ENCODE measurements around the gene PTPN20.

PTPN20 gene

DNA sequence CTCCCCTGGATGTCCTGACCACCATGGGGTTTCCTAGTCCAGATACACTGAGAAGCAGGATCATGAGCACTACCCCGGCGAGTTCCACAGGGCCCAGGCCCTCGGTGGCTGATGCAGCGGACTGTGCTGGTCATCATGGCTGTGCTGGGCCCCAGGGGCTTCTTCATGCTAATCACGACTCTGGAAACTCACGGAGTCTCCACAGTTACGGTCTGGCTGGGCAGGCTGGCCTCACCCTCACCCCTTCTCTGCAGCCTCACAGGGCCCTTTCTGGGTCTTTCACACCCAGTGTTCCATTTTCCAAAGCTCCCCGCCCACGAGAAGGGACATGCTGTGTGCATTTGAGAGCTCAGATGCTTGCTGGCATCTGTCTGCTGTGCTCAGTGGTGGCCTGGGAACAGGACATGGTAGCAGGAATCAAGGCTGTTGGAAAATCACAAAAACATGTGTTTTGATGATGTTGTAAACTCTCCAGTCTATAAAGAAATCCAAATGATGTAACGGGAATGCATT, 119.0 kb downstream of the PTPN20 start:
- no peak for DNase-seq (ENCODE audit: low spot score in 2 of 2)
- Mint-ChIP-seq H3K4me1 (peaks cover 2% of the 10 kb centered on the region), H3K4me3 (no peak overlapping the region), H3K9me3 (no peaks in the 10 kb centered on the region), H3K27me3 (peaks cover 4% of the 10 kb centered on the region), H3K27ac (no peak overlapping the region), H3K36me3 (no peaks in the 10 kb centered on the region)
- no peak for ATAC-seq (ENCODE audit: low read depth)

DNA sequence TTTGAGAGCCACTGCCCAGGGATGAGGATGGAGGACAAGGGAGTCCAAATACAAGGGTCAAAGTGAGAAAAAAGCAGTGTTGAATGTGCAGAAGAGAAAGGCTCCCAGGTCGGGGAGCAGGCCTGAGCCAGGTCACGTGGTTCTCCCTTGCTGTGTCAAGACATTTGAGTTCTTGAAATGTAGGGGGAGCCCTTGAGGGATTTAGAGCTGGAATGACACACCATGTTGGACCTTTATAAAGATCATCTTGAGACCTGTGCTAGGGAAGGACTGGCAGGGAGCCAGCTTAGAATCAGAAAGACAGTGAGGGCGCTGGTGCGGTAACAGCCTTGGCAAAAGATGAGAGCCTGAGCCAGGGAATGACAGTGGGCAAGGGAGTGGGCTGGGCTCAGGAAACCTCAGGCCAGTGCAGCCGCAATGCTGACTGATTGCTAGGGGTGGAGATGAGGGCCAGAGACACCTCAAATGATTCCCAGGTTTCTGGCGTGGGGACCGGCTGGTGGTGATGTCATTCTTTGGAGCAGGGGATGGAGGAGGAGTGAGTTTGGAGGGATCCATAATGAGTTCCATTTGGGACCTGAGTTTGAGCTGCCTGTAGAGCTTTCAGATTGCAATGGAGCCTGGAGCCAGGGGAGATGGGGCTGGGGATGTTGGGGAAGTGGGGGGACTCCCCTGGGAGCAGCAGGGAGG, 120.1 kb downstream of the PTPN20 start:
- no peak for ATAC-seq (ENCODE audit: low read depth)
- no peaks in the 10 kb centered on the region for H3K36me3 Mint-ChIP-seq
- H3K4me1 Mint-ChIP-seq = peaks cover 2% of the 10 kb centered on the region
- peaks cover 4% of the 10 kb centered on the region for H3K27me3 Mint-ChIP-seq
- H3K4me3 Mint-ChIP-seq = no peak overlapping the region
- no peaks in the 10 kb centered on the region for H3K9me3 Mint-ChIP-seq
- no peak overlapping the region for H3K27ac Mint-ChIP-seq
- DNase-seq (ENCODE audit: low spot score in 2 of 2) = no peak

DNA sequence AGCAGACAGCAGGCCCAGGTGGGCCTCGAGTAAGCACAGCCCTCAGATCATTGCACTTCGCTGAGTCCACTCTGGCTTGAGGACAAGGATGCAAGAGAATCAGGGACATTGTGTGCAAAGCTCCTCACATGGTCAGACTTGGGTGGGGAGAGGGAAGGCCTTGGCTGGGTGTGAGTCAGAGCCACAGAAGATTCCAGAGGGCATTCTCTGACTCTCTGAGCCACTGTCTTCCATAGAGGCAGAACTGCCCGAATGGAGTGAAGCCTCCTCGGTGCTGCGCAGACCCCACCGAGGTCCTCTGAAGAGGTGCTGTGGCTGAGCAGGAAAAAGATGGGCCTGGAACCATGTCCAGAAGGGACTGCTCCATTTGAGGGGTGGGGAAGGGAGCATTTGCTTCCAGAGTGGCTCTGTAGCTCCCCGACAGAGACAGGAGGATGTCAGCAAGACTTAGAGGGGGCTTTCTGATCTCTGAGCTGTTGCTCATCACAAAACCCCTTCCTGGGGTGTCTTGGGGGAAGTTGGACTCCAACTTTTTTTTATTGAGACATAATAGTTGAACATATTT, 120.8 kb downstream of the PTPN20 start:
- peaks cover 2% of the 10 kb centered on the region for H3K4me1 Mint-ChIP-seq
- DNase-seq (ENCODE audit: low spot score in 2 of 2) = no peak

DNA sequence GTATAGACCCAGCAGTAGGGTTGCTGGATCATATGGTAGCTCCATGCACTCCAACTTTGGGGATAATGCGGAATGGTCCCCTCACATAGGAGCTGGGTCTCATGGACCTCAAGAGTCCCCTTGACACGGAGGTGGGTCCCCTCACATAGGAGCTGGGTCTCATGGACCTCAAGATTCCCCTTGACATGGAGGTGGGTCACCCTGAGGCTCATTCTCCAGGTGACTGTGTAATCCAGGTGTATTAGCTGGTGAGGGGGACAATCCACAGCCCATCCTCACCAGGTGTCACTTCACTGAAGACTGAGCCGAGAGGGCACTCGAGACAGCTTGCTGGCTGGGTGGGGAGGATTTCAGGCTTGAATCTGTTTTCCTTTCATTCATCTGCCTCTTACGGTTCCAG, 121.9 kb downstream of the PTPN20 start:
- ATAC-seq (ENCODE audit: low read depth) (no peak), DNase-seq (ENCODE audit: low spot score in 2 of 2) (no peak)
- Mint-ChIP-seq H3K36me3 (no peaks in the 10 kb centered on the region), H3K4me1 (peaks cover 2% of the 10 kb centered on the region), H3K27ac (no peak overlapping the region), H3K27me3 (peaks cover 5% of the 10 kb centered on the region), H3K9me3 (no peaks in the 10 kb centered on the region), H3K4me3 (no peak overlapping the region)

More for the DNA sequence above, 120.8 kb downstream of the PTPN20 start:
- Mint-ChIP-seq H3K4me3 (no peak overlapping the region), H3K36me3 (no peaks in the 10 kb centered on the region), H3K9me3 (no peaks in the 10 kb centered on the region), H3K27ac (no peak overlapping the region), H3K27me3 (peaks cover 4% of the 10 kb centered on the region)
- ATAC-seq (ENCODE audit: low read depth) = no peak

DNA sequence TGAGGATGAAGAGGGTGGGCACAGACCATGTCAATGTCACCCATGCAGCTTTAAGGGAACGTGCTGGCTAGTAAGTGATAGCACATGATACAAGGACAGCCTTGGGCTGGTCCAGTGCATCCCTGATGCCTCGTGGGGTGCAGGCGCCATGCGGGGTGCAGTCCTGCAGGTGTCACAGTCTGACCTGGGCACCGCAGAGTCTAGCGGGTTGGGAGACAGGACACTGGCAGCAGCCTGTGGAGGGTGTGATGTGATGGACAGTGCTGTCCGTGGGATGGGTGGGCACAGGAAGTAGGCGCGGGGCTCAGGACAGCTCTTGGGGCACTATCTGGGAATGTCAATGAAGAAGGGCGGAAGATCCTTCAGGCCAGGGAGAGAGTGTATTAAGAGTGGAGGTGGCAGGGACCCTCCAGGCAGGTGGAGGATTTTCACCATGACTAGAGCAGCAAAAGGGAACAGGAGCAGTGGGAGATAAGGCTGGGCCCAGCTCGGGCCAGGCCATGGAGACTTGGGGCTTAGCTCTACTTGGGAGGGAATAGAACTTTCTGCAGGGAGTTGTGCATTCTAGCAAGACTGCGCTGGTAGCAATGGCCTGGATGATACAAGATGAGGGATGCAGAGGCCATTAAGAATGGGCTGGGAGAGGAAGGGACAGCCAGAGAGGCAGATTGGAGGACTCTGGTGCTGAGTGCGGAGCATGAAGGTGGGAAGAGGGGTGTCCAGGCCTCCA, 122.5 kb downstream of the PTPN20 start:
- DNase-seq (ENCODE audit: low spot score in 2 of 2) (no peak), ATAC-seq (ENCODE audit: low read depth) (no peak)
- Mint-ChIP-seq H3K27ac (no peak overlapping the region), H3K9me3 (no peaks in the 10 kb centered on the region), H3K36me3 (no peaks in the 10 kb centered on the region), H3K4me3 (no peak overlapping the region), H3K27me3 (peaks cover 6% of the 10 kb centered on the region), H3K4me1 (peaks cover 2% of the 10 kb centered on the region)

DNA sequence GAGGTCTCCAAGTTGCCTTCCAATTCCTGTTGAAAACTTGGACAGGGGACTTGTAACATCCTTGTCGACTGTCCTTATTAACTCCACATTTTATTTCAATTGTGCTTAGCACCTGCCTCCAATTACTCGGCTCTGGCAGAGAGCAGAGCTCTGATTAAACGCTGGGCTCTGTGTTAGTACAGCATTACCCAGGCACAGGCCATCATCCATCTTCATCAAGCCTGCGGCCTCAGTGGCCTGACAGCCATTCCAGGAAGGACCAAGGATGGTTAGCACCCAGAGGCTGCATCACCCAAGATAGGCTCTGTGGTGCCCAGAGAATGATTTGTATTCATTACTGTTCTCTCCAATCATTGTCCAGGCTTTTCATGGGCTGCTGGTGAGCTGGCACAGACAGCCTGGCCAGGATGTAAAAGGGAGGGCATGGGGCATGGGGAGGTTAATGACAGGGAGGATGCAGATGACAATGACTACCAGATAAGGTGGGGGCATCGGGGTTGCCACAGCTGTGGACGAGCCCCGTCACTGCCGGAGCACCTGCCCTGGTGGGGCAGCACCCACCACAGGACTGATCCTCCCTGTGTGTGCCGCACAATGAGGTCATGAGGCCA, 123.3 kb downstream of the PTPN20 start:
- H3K36me3 Mint-ChIP-seq = no peaks in the 10 kb centered on the region
- H3K27ac Mint-ChIP-seq = no peak overlapping the region
- H3K9me3 Mint-ChIP-seq = no peaks in the 10 kb centered on the region
- H3K4me1 Mint-ChIP-seq = peaks cover 2% of the 10 kb centered on the region
- ATAC-seq (ENCODE audit: low read depth) (no peak), DNase-seq (ENCODE audit: low spot score in 2 of 2) (no peak)
- H3K27me3 Mint-ChIP-seq = peaks cover 6% of the 10 kb centered on the region
- no peak overlapping the region for H3K4me3 Mint-ChIP-seq

DNA sequence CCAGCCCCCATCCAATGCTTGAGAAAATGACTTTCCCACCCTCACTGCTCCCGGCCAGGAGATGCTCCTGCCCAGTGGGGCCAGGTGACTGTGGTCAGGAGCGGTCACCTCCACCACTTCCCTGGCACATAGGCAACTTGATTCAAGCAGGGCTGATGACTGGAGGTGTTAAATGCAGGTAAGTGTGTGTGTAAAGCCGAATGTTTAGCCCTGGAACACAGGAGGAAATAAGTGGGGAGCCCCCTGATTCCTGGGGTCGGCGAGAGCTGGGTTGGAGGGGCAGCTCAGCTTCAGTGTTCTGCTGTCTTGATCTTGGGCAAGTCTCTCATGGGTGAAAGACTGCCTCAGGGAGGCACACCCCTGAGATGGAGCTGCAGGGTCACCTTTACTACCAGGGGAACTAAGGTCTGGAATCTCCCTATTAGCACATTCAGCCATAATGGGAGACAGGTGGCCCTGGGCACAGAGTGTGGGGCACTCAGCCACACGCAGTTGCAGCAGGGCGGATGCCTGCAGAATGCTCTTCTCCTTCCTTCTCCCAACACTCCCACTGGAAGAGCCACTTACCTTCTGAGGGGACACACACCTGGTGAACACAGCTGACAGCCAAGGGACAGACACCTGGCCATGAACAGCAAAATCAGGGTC, 124.1 kb downstream of the PTPN20 start:
- DNase-seq (ENCODE audit: low spot score in 2 of 2) (no peak), ATAC-seq (ENCODE audit: low read depth) (no peak)
- Mint-ChIP-seq H3K4me3 (no peak overlapping the region), H3K27me3 (peaks cover 6% of the 10 kb centered on the region), H3K36me3 (no peaks in the 10 kb centered on the region), H3K9me3 (no peaks in the 10 kb centered on the region), H3K4me1 (peaks cover 2% of the 10 kb centered on the region), H3K27ac (no peak overlapping the region)

DNA sequence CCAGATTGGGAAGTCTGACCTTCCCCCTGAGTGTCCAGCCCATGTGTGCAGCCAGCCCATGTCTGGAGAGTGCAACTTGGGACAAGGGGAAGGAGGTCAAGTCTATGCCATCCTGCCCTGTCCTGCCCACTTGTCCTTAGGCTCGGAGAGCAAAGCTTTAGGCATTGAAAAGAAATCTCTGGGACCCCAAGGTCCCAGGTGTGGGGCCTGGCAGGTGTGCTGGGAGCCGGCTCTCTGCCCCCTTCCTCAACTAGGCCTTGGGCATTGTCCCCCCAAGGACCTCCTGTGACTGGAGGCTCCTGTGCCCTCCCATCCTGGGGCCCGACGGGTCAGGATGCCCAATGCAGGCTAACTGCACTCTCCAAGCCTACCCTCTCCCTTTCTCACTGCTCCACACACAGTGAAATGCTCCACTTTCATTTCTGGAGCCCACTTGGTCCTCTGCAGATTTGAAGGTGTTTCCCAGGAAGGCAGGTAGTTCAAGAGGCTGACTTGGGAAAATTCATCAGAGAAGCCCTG, 124.7 kb downstream of the PTPN20 start:
- Mint-ChIP-seq H3K36me3 (no peaks in the 10 kb centered on the region), H3K9me3 (no peaks in the 10 kb centered on the region), H3K27me3 (peaks cover 6% of the 10 kb centered on the region), H3K27ac (no peak overlapping the region), H3K4me1 (peaks cover 2% of the 10 kb centered on the region), H3K4me3 (no peak overlapping the region)
- ATAC-seq (ENCODE audit: low read depth) (no peak), DNase-seq (ENCODE audit: low spot score in 2 of 2) (no peak)

DNA sequence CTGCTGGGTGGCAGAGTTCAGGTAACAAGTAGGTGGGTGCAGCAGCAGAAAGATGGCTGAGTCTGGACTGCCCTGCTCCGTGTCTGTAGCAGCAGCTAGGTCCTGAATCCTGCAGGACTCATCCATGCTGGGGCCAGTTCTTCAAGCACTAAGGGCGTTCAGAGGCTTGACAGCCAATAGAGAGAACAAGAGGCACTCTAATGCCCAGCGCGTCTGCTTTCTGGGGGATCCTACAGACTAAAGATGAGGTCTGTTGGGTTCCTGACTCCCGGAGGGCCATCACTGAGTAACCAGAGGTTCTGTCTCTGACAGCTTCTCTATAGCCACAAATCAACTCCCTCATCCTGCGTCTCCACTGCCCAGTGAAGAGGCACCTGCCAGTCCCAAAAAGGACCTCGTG, 125.5 kb downstream of the PTPN20 start:
- H3K9me3 Mint-ChIP-seq = no peaks in the 10 kb centered on the region

DNA sequence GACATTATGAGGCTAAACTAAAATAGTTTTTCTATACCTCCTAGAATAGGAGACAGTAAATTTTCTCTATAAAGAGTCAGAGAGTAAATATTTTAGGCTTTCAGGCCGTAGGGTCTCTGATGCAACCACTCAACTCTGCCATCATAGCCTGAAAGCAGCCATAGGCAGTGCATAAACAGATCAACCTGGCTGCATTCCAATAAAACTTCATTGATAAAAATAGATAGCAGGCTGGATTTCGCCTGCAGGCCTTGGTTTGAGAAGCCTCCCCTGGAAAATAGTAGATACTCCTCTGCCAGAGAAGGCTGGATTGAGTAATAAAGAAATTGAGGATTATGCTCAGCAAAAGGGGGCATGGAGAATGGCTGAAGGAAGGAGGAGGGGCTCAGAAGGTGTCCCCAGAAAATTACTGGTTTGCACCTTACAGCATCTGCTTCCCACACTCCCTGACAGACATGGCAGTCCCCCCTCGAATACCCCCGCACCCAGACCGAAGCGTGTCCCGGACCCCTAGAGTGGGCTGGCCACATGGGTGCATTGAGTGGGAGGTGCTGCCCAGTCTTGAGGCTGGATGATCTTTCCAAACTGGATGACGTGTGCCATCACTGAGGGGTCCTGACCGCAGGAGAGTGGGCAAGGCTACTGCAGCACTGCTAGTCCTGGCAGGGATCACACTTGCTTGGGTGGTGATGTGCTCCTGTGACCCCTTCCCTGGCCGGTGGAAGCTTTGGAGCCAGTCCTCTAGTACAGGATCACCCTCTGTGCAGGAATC, 126.6 kb downstream of the PTPN20 start:
- Mint-ChIP-seq H3K9me3 (no peaks in the 10 kb centered on the region), H3K36me3 (no peaks in the 10 kb centered on the region), H3K4me3 (no peak overlapping the region), H3K27me3 (peaks cover 8% of the 10 kb centered on the region), H3K27ac (no peak overlapping the region), H3K4me1 (peaks cover 2% of the 10 kb centered on the region)
- ATAC-seq (ENCODE audit: low read depth) = no peak
- DNase-seq (ENCODE audit: low spot score in 2 of 2) = no peak

More for the DNA sequence above, 125.5 kb downstream of the PTPN20 start:
- DNase-seq (ENCODE audit: low spot score in 2 of 2) (no peak), ATAC-seq (ENCODE audit: low read depth) (no peak)
- Mint-ChIP-seq H3K36me3 (no peaks in the 10 kb centered on the region), H3K27ac (no peak overlapping the region), H3K27me3 (peaks cover 6% of the 10 kb centered on the region), H3K4me3 (no peak overlapping the region), H3K4me1 (no peaks in the 10 kb centered on the region)

DNA sequence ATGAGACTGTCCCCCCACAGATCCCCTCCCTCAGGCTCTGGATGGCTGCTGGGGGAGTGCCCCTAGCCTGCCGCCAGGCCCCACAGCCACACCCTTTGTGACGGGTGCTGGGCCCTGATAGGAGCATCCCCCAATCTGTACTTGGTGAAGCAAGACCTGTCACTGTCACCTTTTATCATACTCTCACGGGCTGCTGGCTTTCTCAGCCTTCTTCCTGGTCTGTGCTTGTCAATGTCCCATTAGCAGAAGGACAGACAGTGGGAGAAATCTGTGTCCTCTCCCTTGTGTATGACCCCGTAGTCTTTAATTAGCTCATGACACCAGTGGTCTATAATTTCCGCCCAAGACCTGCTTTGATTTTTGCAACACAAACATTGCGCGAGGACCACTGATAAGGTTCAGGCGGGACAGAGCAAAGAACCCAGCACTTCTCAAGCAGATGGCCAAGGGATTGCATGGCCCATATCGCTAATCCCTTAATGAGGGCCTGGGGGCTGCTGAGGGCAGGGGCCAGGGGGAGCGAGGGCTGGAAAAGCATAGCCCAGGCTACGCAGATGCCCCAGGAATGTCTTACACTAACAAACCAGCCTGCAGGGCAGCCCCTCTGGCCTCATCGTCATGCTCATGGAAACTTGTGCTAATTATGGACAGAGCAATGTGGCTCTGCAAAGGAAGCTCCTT, 127.8 kb downstream of the PTPN20 start:
- Mint-ChIP-seq H3K36me3 (no peaks in the 10 kb centered on the region), H3K4me1 (peaks cover 2% of the 10 kb centered on the region)
- ATAC-seq (ENCODE audit: low read depth) = no peak

DNA sequence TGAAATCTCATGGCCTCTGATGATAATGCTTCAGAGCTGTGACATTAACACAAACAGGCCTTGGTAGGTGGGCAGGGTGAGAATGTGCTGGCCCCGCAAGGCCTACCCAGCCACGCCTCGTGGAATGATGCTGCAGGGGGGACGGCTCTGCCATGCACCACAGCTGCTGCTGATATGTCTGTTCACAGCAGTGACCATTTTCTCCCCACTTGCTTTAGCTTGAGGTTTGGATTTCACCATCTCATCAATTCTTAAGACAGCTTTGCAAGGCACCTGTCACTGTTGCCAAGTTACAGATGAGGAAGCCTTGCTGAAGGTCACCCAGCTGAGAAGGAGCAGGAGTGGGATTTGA, 128.3 kb downstream of the PTPN20 start:
- H3K27ac Mint-ChIP-seq = no peak overlapping the region
- H3K4me1 Mint-ChIP-seq = peaks cover 2% of the 10 kb centered on the region
- H3K9me3 Mint-ChIP-seq = no peaks in the 10 kb centered on the region
- H3K36me3 Mint-ChIP-seq = no peaks in the 10 kb centered on the region
- DNase-seq (ENCODE audit: low spot score in 2 of 2) = no peak
- H3K27me3 Mint-ChIP-seq = peaks cover 4% of the 10 kb centered on the region
- no peak for ATAC-seq (ENCODE audit: low read depth)
- no peak overlapping the region for H3K4me3 Mint-ChIP-seq

More for the DNA sequence above, 127.8 kb downstream of the PTPN20 start:
- Mint-ChIP-seq H3K27ac (no peak overlapping the region), H3K27me3 (peaks cover 5% of the 10 kb centered on the region), H3K9me3 (no peaks in the 10 kb centered on the region), H3K4me3 (no peak overlapping the region)
- DNase-seq (ENCODE audit: low spot score in 2 of 2) = no peak

DNA sequence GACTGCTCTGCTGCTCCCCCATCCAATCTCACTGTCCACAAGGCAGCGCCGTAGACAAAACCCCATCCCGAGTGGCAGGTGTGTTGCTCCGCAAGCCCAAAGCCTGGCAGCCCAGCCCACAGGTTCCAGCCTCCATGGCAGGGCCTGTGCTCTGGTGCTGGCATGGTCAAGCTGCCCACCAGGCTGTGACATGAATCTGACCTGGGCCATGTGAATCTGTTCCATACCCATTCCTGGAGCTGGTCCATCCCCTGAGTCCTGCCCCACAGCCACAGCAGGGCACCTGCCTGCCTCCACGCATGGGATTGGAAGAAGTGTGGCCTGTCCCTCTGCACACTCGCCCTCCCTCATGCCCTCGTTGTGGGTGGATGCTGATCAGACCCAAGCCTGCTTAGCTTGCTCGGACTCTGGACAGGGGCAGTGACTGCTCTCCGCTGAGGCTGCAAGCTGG, 128.8 kb downstream of the PTPN20 start:
- Mint-ChIP-seq H3K4me1 (peaks cover 2% of the 10 kb centered on the region), H3K27me3 (peaks cover 4% of the 10 kb centered on the region), H3K27ac (no peak overlapping the region), H3K36me3 (no peaks in the 10 kb centered on the region), H3K4me3 (no peak overlapping the region), H3K9me3 (no peaks in the 10 kb centered on the region)
- ATAC-seq (ENCODE audit: low read depth) (no peak), DNase-seq (ENCODE audit: low spot score in 2 of 2) (no peak)
